Measurements from ENCODE around the gene SLC39A7. TPM values are rescaled to one million over a fixed set of nuclear protein-coding genes. Genes with fewer than 3 reads are reported as not detected.

Gene SLC39A7
- total and polyA plus RNA-seq, 2 of the 13 experiments (the other 11 are each of a cell fraction or from before 2014, with no cell fraction given), result 142 to 229 TPM

- TF ChIP-seq HES4 (CRISPR knock-in tag; IDR thresholded peaks at IDR 0.05; ENCODE audit: borderline replicate concordance), result peak; percentile 93; the same call in 1 of the 2 replicates
- no peak for TF ChIP-seq PBX2 (CRISPR knock-in tag; IDR thresholded peaks at IDR 0.05)
- no peak for TF ChIP-seq CSRNP1 (CRISPR knock-in tag; IDR thresholded peaks at IDR 0.05)
- TF ChIP-seq ZNF687 (CRISPR knock-in tag; IDR thresholded peaks at IDR 0.05), result peak; percentile 82
- no peak for TF ChIP-seq PLSCR1 (CRISPR knock-in tag; IDR thresholded peaks at IDR 0.05; ENCODE audit: borderline replicate concordance)
- TF ChIP-seq ZNF260 (CRISPR knock-in tag; IDR thresholded peaks at IDR 0.05; ENCODE audit: borderline replicate concordance, low read depth), result no peak
- TF ChIP-seq ZNF101 (CRISPR knock-in tag; IDR thresholded peaks at IDR 0.05; ENCODE audit: borderline replicate concordance, low read depth), result no peak
- TF ChIP-seq ZNF652 (CRISPR knock-in tag; IDR thresholded peaks at IDR 0.05; ENCODE audit: borderline replicate concordance, low read depth), result no peak
- TF ChIP-seq CHD2 (IDR thresholded peaks at IDR 0.05; ENCODE audit: low read depth, low read length), result no peak
- TF ChIP-seq ZIK1 (CRISPR knock-in tag; IDR thresholded peaks at IDR 0.05; ENCODE audit: borderline replicate concordance, low read depth), result no peak
- peak; percentile 61; the same call in 1 of the 2 replicates for TF ChIP-seq ZGPAT (CRISPR knock-in tag; IDR thresholded peaks at IDR 0.05)
- TF ChIP-seq SAP130 (CRISPR knock-in tag; IDR thresholded peaks at IDR 0.05; ENCODE audit: low read depth), result peak; percentile 32; the same call in 1 of the 2 replicates
- TF ChIP-seq ZSCAN29 (CRISPR knock-in tag; conservative IDR thresholded peaks at IDR 0.05), result peak; percentile 90; the same call in 1 of the 2 replicates
Measured at GRCh38 chr6:33161354-33162331, 39.0 kb upstream of the SLC39A7 start (continued).
